Spleen (tissue), 7 donors: Measurements from ENCODE around the gene PFKP.

Experiments used
- POLR2A ChIP-seq, 3 donors: fragments of 450-650 bp; IDR thresholded peaks; one replicate each; pipeline ENCODE4 v1.5.1; 2017; ENCODE audit warnings: antibody characterized with exemption in 3 of 3, mild to moderate bottlenecking in 1 of 3
- POLR2AphosphoS5 ChIP-seq, 3 donors: sonication (generic); formaldehyde crosslinking; IDR thresholded peaks; one replicate each; pipeline ENCODE4 v1.5.1; 2017; ENCODE audit warnings: antibody characterized with exemption in 3 of 3
- TF ChIP-seq, protein P1 (sequence below), 11 experiments: fragments of 200-600 bp in 7 of 11; fragments of 450-650 bp in 4 of 11; sonication (generic) in 4 of 11; IDR thresholded peaks in 8 of 11; conservative IDR thresholded peaks in 3 of 11; 1 replicate in 7 of 11; 2 replicates in 4 of 11; pipeline versions ENCODE4 v1.4.0 to v1.8.0; 2016 to 2021; ENCODE audit warnings: antibody characterized with exemption in 11 of 11, inconsistent platforms in 4 of 11, mild to moderate bottlenecking in 1 of 11
- donor health status: DM: no; HTN: no; CAD: no; lungs with moderate emphysema.
- donor health status: DM: no; HTN: no; CAD: no.
- donor health status: DM: no; HTN: no; CAD: no.

DNA sequence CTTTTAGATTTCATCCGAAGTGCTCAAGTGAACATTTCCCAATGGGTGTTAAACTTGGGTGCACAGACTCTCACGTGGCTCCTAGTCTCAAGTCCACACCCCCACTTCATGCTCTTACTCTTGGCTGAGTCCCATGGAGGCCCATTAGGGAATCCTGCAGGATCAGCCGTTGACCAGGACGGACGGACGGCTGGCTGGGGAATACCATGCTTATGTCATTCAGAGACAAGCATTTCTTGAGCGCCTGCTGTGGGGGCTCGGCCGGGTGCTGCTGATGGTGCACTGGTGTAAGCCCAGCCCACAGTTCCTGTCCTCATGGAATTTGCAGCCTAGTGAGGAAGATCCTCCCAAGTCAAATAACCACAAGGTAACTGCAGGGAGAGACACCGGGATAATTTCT is 60.6 kb downstream of the PFKP start:
- TF ChIP-seq POLR2AphosphoS5 (IDR thresholded peaks at IDR 0.05) (no peak), POLR2A (IDR thresholded peaks at IDR 0.05) (no peak)
- TF ChIP-seq, protein P1, sequence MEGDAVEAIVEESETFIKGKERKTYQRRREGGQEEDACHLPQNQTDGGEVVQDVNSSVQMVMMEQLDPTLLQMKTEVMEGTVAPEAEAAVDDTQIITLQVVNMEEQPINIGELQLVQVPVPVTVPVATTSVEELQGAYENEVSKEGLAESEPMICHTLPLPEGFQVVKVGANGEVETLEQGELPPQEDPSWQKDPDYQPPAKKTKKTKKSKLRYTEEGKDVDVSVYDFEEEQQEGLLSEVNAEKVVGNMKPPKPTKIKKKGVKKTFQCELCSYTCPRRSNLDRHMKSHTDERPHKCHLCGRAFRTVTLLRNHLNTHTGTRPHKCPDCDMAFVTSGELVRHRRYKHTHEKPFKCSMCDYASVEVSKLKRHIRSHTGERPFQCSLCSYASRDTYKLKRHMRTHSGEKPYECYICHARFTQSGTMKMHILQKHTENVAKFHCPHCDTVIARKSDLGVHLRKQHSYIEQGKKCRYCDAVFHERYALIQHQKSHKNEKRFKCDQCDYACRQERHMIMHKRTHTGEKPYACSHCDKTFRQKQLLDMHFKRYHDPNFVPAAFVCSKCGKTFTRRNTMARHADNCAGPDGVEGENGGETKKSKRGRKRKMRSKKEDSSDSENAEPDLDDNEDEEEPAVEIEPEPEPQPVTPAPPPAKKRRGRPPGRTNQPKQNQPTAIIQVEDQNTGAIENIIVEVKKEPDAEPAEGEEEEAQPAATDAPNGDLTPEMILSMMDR (IDR thresholded peaks at IDR 0.05 in 8 of 11, conservative IDR thresholded peaks at IDR 0.05 in 3 of 11): no peak
